Fibroblast of skin of back (primary cell): ENCODE results near the gene EPB41.

Experiments
- DNase-seq: peaks from one replicate; pipeline ENCODE4 v3.0.0-alpha.2; 2013

Gene EPB41

GRCh38 chr1:28891256-28891655 lies 23.1 kb upstream of the EPB41 start:
- DNase-seq, result no peak

- DNase-seq, result peak; percentile 60
Measured at GRCh38 chr1:28893403-28894102, 20.8 kb upstream of the EPB41 start.

- DNase-seq, result no peak
Measured at GRCh38 chr1:28894785-28895184, 19.6 kb upstream of the EPB41 start.

- no peak for DNase-seq
Measured at GRCh38 chr1:28895896-28896608, 18.3 kb upstream of the EPB41 start.

- DNase-seq, result no peak
Measured at GRCh38 chr1:28896609-28896986, 17.8 kb upstream of the EPB41 start.

- DNase-seq, result no peak
Measured at GRCh38 chr1:28897789-28898188, 16.6 kb upstream of the EPB41 start.

- no peak for DNase-seq
Measured at GRCh38 chr1:28898405-28898881, 15.9 kb upstream of the EPB41 start.

GRCh38 chr1:28899267-28899666 lies 15.1 kb upstream of the EPB41 start:
- no peak for DNase-seq

- DNase-seq, result no peak
Measured at GRCh38 chr1:28900562-28900961, 13.8 kb upstream of the EPB41 start.

- DNase-seq, result no peak
Measured at GRCh38 chr1:28902738-28903137, 11.6 kb upstream of the EPB41 start.

- no peak for DNase-seq
Measured at GRCh38 chr1:28905921-28906666, 8.3 kb upstream of the EPB41 start.

- no peak for DNase-seq
Measured at GRCh38 chr1:28909198-28909597, 5.2 kb upstream of the EPB41 start.

GRCh38 chr1:28910379-28911115 lies 3.8 kb upstream of the EPB41 start:
- DNase-seq, result no peak

GRCh38 chr1:28913786-28914227 lies 562 bp upstream of the EPB41 start:
- DNase-seq, result no peak

- peak; percentile 42 for DNase-seq
Measured at GRCh38 chr1:28915031-28915895, 894 bp downstream of the EPB41 start.

- no peak for DNase-seq
Measured at GRCh38 chr1:28917757-28918118, 3.4 kb downstream of the EPB41 start.

GRCh38 chr1:28921286-28921869 lies 7.0 kb downstream of the EPB41 start:
- DNase-seq, result no peak

GRCh38 chr1:28925350-28925891 lies 11.1 kb downstream of the EPB41 start:
- no peak for DNase-seq

GRCh38 chr1:28926629-28927265 lies 12.4 kb downstream of the EPB41 start:
- peak; percentile 14 for DNase-seq

GRCh38 chr1:28927266-28927647 lies 12.9 kb downstream of the EPB41 start:
- DNase-seq, result no peak
